Activated CD4-positive, alpha-beta T cell treated with anti-CD3 and anti-CD28 coated beads, Interleukin-2, amount 10 ng/mL, durations not matched to agents 7 days and 5 days (primary cell): Measurements from ENCODE around the gene TUBB. TPM values are rescaled to one million over a fixed set of nuclear protein-coding genes. Genes with fewer than 3 reads are reported as not detected.
"Not testable (repeated sequence)": the region's sequence is repeated elsewhere in the genome, so short reads cannot be mapped to it uniquely, and the experiment has no call there.

Experiments
- CTCF ChIA-PET: fragments of 350-600 bp; sonication (Branson Sonifier 250); formaldehyde crosslinking; loops from one replicate; lab custom pipeline; 2021; ENCODE audit warnings: antibody characterized with exemption; lab: Charles Lee
- POLR2A ChIA-PET: fragments of 350-600 bp; sonication (Branson Sonifier 250); formaldehyde crosslinking; loops from one replicate; lab custom pipeline; 2021; ENCODE audit warnings: antibody characterized with exemption; lab: Charles Lee
- DNase-seq: peaks from one replicate; pipeline ENCODE4 v3.0.0-alpha.2; 2020
- H3K27ac Mint-ChIP-seq: one replicate; pipeline ENCODE4 v1.8.0; 2021; ENCODE audit warnings: mild to moderate bottlenecking, moderate library complexity, mixed read lengths
- H3K27me3 Mint-ChIP-seq: one replicate; pipeline ENCODE4 v1.8.0; 2021; ENCODE audit warnings: mixed read lengths
- H3K36me3 Mint-ChIP-seq: one replicate; pipeline ENCODE4 v1.8.0; 2021; ENCODE audit warnings: low read depth, mixed read lengths
- H3K4me1 Mint-ChIP-seq: one replicate; pipeline ENCODE4 v1.8.0; 2021; ENCODE audit warnings: mixed read lengths
- H3K4me3 Mint-ChIP-seq: one replicate; pipeline ENCODE4 v1.8.0; 2021; ENCODE audit warnings: mild to moderate bottlenecking, moderate library complexity, mixed read lengths
- H3K9me3 Mint-ChIP-seq: one replicate; pipeline ENCODE4 v1.8.0; 2021; ENCODE audit warnings: mixed read lengths
- total RNA-seq, 2 experiments: library from RNA; stranded (reverse); gene quantifications; one replicate each; pipeline ENCODE4 v1.2.3, GENCODE V29; 2021

The TUBB gene
- total RNA-seq, 2 experiments from 2014 or later: 1,494 to 1,661 TPM

- H3K9me3 Mint-ChIP-seq: peaks cover 9% of the 10 kb centered on the region
- peaks cover 44% of the 10 kb centered on the region for H3K4me1 Mint-ChIP-seq
- no peaks in the 10 kb centered on the region for H3K27me3 Mint-ChIP-seq
- CTCF ChIA-PET: interaction anchor here (1.1 kb wide), 1 partner anchor 10 kb away, joined by 3 read pairs; no protein-coding TSS in a partner anchor
- DNase-seq: no peak
- H3K27ac Mint-ChIP-seq: no peak overlapping the region
- H3K4me3 Mint-ChIP-seq: no peak overlapping the region
- POLR2A ChIA-PET: no interaction called here
- peaks cover 4% of the 10 kb centered on the region for H3K36me3 Mint-ChIP-seq
These were observed 41.8 kb downstream of the TUBB start for GRCh38 chr6:30761791-30762429.

DNA sequence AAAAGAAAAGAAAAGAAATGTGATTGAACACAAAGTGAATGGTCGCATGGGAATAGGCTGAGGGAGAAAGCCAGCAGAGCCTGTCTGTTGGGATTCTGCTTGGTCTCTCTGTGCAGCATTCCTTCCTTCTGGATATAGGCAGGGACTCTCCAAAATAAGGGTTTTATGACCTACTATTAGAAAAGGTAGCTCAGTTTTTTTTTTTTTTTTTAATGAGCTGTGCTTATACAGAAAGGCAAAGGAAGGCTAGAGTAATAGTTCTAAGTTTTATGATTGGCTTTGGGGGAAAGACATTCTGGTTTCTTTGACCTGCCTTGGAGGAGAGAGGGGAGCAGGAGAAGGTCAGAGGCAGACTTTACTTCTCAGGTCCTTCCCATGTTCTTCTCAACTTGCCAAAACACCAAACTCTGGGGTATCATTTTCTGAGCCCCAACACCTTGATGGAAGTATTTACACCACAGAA, 43.0 kb downstream of the TUBB start:
- ChIA-PET POLR2A (no interaction called here), CTCF (interaction anchor here (0.6 to 1.1 kb wide), 5 partner anchors 12 to 431 kb away, joined by 3 to 7 read pairs (median 4); no protein-coding TSS in a partner anchor)
- Mint-ChIP-seq H3K27me3 (no peaks in the 10 kb centered on the region), H3K27ac (no peak overlapping the region), H3K4me1 (peaks cover 51% of the 10 kb centered on the region), H3K36me3 (peaks cover 4% of the 10 kb centered on the region), H3K4me3 (no peak overlapping the region), H3K9me3 (peaks cover 9% of the 10 kb centered on the region)
- DNase-seq: no peak

GRCh38 chr6:30763618-30764489, 43.7 kb downstream of the TUBB start:
- no peak for DNase-seq
- peaks cover 4% of the 10 kb centered on the region for H3K36me3 Mint-ChIP-seq
- H3K9me3 Mint-ChIP-seq: peaks cover 7% of the 10 kb centered on the region
- no peak overlapping the region for H3K4me3 Mint-ChIP-seq
- ChIA-PET POLR2A (no interaction called here), CTCF (interaction anchor here (0.6 to 1.1 kb wide), 4 partner anchors 13 to 150 kb away, joined by 3 to 7 read pairs (median 4); no protein-coding TSS in a partner anchor)
- H3K27ac Mint-ChIP-seq: peak overlapping the region; percentile 74
- no peaks in the 10 kb centered on the region for H3K27me3 Mint-ChIP-seq
- H3K4me1 Mint-ChIP-seq: peaks cover 55% of the 10 kb centered on the region

DNA sequence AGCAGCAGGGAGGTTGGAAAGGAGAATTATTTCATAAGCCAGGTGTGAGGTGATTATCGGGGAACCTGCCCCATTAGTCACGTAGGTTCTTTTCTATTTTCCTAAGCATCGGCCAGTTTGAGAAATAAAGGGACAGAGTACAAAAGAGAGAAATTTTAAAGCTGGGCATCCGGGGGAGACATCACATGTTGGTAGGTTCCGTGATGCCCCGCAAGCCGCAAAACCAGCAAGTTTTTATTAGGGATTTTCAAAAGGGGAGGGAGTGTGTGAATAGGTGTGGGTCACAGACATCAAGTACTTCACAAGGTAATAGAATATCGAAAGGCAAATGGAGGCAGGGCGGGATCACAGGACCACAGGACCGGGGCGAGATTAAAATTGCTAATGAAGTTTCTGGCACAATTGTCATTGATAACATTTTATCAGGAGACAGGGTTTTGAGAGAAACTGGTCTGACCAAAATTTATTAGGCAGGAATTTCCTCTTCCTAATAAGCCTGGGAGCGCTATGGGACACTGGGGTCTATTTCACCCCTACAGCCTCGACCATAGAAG, 44.4 kb downstream of the TUBB start:
- DNase-seq, H3K9me3 Mint-ChIP-seq, H3K27me3 Mint-ChIP-seq, POLR2A ChIA-PET, H3K36me3 Mint-ChIP-seq, H3K4me3 Mint-ChIP-seq, H3K27ac Mint-ChIP-seq: not testable (repeated sequence)
- CTCF ChIA-PET: interaction anchor here (1.0 kb wide), 1 partner anchor 24 kb away, joined by 4 read pairs; no protein-coding TSS in a partner anchor
- peaks cover 60% of the 10 kb centered on the region for H3K4me1 Mint-ChIP-seq

DNA sequence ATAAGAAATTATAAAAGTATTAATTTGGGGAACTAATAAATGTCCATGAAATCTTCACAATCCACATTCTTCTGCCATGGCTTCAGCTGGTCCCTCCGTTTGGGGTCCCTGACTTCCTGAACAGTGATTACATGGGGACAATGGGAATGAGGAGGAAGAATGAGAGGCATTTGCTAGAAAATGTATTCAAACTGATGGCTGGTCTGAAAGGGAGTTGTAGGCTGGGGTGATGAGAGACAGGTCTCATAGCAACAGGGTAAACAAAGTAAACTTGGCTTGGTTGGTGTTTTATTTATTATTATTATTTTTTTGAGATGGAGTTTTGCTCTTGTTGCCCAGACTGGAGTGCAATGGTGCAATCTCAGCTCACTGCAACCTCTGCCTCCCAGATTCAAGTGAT, 45.3 kb downstream of the TUBB start:
- POLR2A ChIA-PET, H3K9me3 Mint-ChIP-seq, H3K36me3 Mint-ChIP-seq, H3K4me3 Mint-ChIP-seq, DNase-seq, H3K27me3 Mint-ChIP-seq, H3K27ac Mint-ChIP-seq: not testable (repeated sequence)
- CTCF ChIA-PET: interaction anchor here (1.6 kb wide), 1 partner anchor 35 kb away, joined by 5 read pairs; no protein-coding TSS in a partner anchor
- H3K4me1 Mint-ChIP-seq: peaks cover 69% of the 10 kb centered on the region

GRCh38 chr6:30766461-30767157, 46.5 kb downstream of the TUBB start:
- no peak for DNase-seq
- H3K27ac Mint-ChIP-seq: peak overlapping the region; percentile 43
- no peaks in the 10 kb centered on the region for H3K27me3 Mint-ChIP-seq
- ChIA-PET POLR2A (interaction anchor here (0.7 kb wide), 1 partner anchor 27 kb away, joined by 3 read pairs; no protein-coding TSS in a partner anchor), CTCF (interaction anchor here (0.7 to 2.0 kb wide), 8 partner anchors 9 to 97 kb away, joined by 3 to 7 read pairs (median 3); partner anchors contain the start of gene IER3)
- H3K36me3 Mint-ChIP-seq: peaks cover 1% of the 10 kb centered on the region
- H3K9me3 Mint-ChIP-seq: peaks cover 4% of the 10 kb centered on the region
- H3K4me3 Mint-ChIP-seq: no peak overlapping the region
- H3K4me1 Mint-ChIP-seq: peaks cover 75% of the 10 kb centered on the region

GRCh38 chr6:30767158-30767943, 47.2 kb downstream of the TUBB start:
- H3K36me3 Mint-ChIP-seq: peaks cover 3% of the 10 kb centered on the region
- H3K4me3 Mint-ChIP-seq: peak overlapping the region; percentile 23
- H3K27me3 Mint-ChIP-seq: no peaks in the 10 kb centered on the region
- ChIA-PET CTCF (interaction anchor here (0.6 to 2.4 kb wide), 11 partner anchors 11 to 859 kb away, joined by 3 to 9 read pairs (median 3); partner anchors contain the start of gene IER3), POLR2A (interaction anchor here (0.7 kb wide), 1 partner anchor 27 kb away, joined by 3 read pairs; no protein-coding TSS in a partner anchor)
- H3K27ac Mint-ChIP-seq: peak overlapping the region; percentile 76
- peaks cover 4% of the 10 kb centered on the region for H3K9me3 Mint-ChIP-seq
- DNase-seq: peak; percentile 36
- H3K4me1 Mint-ChIP-seq: peaks cover 78% of the 10 kb centered on the region

DNA sequence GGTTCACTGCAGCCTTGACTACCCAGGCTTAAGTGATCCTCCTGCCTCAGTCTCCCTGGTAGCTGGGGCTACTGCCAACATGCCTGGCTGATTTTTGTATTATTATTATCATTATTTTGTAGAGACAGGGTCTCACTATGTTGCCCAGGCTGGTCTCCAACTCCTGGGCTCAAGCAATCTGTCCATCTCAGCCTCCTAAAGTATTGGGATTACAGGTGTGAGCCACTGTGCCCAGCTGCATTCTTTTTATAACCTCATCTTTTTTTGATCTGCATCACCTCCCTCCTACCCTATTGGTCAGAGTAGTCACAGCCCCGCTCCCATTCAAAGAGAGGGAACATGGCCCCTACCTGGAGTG, 47.8 kb downstream of the TUBB start:
- H3K4me3 Mint-ChIP-seq: no peak overlapping the region

DNA sequence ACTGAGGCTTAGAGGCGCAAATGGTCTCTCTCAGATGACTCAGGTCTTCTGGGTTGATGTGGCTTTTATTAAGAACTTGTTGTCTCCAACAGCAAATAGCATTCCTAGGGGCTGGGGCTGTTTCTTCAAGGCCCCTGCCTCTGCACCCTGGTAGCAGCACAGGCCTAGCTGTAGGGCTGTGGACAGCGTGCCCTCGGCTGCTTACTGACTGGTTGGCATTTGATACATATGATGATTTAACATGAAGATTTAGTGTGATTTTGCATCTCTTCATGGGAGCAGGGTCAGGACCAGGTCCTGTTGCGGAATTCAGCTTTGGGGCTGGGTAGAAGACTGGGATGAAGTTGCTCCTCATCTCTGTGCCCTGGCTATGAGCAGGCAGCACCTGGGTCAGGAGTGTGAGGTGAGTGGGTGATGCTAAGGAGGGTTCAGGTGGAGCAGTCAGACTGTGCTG, 48.5 kb downstream of the TUBB start:
- CTCF ChIA-PET: interaction anchor here (1.5 to 2.4 kb wide), 6 partner anchors 10 to 96 kb away, joined by 3 to 9 read pairs (median 5); partner anchors contain the start of genes DHX16 and FLOT1
- Mint-ChIP-seq H3K36me3 (peaks cover 3% of the 10 kb centered on the region), H3K4me3 (peak overlapping the region; percentile 50), H3K4me1 (peaks cover 81% of the 10 kb centered on the region), H3K27ac (peak overlapping the region; percentile 76), H3K9me3 (peaks cover 4% of the 10 kb centered on the region), H3K27me3 (no peaks in the 10 kb centered on the region)
- DNase-seq: no peak
- POLR2A ChIA-PET: no interaction called here

More for the DNA sequence above, 47.8 kb downstream of the TUBB start:
- Mint-ChIP-seq H3K9me3 (peaks cover 4% of the 10 kb centered on the region), H3K27ac (peak overlapping the region; percentile 76), H3K36me3 (peaks cover 3% of the 10 kb centered on the region), H3K4me1 (peaks cover 84% of the 10 kb centered on the region), H3K27me3 (no peaks in the 10 kb centered on the region)
- CTCF ChIA-PET: interaction anchor here (0.6 to 2.4 kb wide), 7 partner anchors 11 to 860 kb away, joined by 3 to 9 read pairs (median 4); partner anchors contain the start of gene IER3
- no peak for DNase-seq
- POLR2A ChIA-PET: no interaction called here

DNA sequence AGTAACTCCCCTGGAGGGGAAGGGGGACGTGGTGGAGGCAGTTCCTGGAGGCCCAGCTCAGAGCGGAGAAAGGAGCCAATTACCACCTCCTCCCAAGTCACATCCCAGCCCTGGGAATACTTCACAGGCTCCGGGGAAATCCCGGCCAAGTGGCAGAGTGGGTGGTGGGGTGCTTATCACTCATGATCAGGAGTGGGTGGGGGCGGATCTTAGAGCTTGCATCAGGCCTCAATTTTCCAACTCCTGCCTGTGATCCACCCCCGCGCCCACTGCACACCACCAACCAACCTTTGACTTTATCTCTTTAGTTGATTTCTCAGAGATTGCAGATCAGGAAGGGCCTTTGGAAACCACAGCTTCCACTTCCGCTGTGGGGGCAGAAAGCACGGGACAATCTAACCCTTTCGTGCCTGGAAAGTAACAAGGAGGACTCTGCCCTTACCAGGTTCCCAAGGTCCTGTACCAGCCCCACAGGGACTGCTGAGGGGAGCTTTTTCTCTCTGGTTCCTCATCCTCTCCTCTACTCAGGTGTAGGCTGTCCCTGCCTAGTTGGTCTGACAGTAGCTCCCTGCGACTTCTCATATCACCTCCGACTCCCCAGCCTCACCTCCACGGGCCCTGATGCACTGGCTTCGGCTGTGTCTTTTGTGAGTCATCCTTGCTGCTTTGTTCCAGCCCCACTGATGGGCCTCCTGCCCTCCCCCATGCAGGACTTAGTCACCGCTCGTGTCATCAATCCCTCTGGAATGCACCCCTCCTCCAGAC, 49.1 kb downstream of the TUBB start:
- peak overlapping the region; percentile 50 for H3K4me3 Mint-ChIP-seq
- no peaks in the 10 kb centered on the region for H3K27me3 Mint-ChIP-seq
- DNase-seq: peak; percentile 79
- H3K27ac Mint-ChIP-seq: peak overlapping the region; percentile 76
- ChIA-PET POLR2A (interaction anchor here (0.6 kb wide), 2 partner anchors 88 to 193 kb away, joined by 4 to 6 read pairs; no protein-coding TSS in a partner anchor), CTCF (interaction anchor here (0.6 to 2.4 kb wide), 10 partner anchors 10 to 137 kb away, joined by 3 to 10 read pairs (median 4); partner anchors contain the start of genes DHX16 and FLOT1)
- peaks cover 3% of the 10 kb centered on the region for H3K36me3 Mint-ChIP-seq
- H3K4me1 Mint-ChIP-seq: peaks cover 80% of the 10 kb centered on the region
- H3K9me3 Mint-ChIP-seq: peaks cover 3% of the 10 kb centered on the region
